Fibroblast of lung (primary cell): Measurements from ENCODE around the gene ZNF304. TPM values are rescaled to one million over a fixed set of nuclear protein-coding genes. Genes with fewer than 3 reads are reported as not detected.

Source experiments
- DNase-seq, 2 donors: peaks; one replicate each; pipeline versions ENCODE4 v3.0.0 to v3.0.0-alpha.2; 2010; ENCODE audit warnings: low read depth in 2 of 2
- H2AFZ ChIP-seq: 2 replicates; pipeline ENCODE4 v1.5.1; 2012; ENCODE audit warnings: low read length, control low read depth, inconsistent platforms
- H3K27ac ChIP-seq: 2 replicates; pipeline ENCODE4 v1.5.1; 2011; ENCODE audit warnings: low read length, control low read depth; ENCODE audit not compliant: insufficient read depth
- H3K27me3 ChIP-seq: 2 replicates; pipeline ENCODE4 v1.5.1; 2011; ENCODE audit warnings: mild to moderate bottlenecking, low read length; ENCODE audit not compliant: control insufficient read depth, insufficient read depth
- H3K36me3 ChIP-seq: 2 replicates; pipeline ENCODE4 v1.5.1; 2011; ENCODE audit warnings: low read length; ENCODE audit not compliant: control insufficient read depth, insufficient read depth
- H3K4me1 ChIP-seq: 2 replicates; pipeline ENCODE4 v1.5.1; 2011; ENCODE audit warnings: low read length; ENCODE audit not compliant: control insufficient read depth, insufficient read depth; ENCODE audit errors: extremely low read depth
- H3K4me2 ChIP-seq: 2 replicates; pipeline ENCODE4 v1.5.1; 2011; ENCODE audit warnings: low read length, control low read depth; ENCODE audit not compliant: insufficient read depth; ENCODE audit errors: extremely low read depth
- H3K4me3 ChIP-seq, 4 experiments: fragments of 200-600 bp in 1 of 4; sonication (generic) in 1 of 4; replicated peaks in 1 of 4; 2 replicates each; pipeline ENCODE4 v1.5.1; 2011 to 2016; ENCODE audit warnings: low read length in 4 of 4, low read depth in 3 of 4, mild to moderate bottlenecking in 3 of 4, control low read depth in 2 of 4, inconsistent platforms in 1 of 4, mixed read lengths in 1 of 4; ENCODE audit not compliant: insufficient read depth in 1 of 4; ENCODE audit errors: control extremely low read depth in 1 of 4
- H3K79me2 ChIP-seq: 2 replicates; pipeline ENCODE4 v1.5.1; 2012; ENCODE audit warnings: mild to moderate bottlenecking, low read length, inconsistent platforms; ENCODE audit not compliant: control insufficient read depth, insufficient read depth
- H3K9ac ChIP-seq: 2 replicates; pipeline ENCODE4 v1.5.1; 2011; ENCODE audit warnings: mild to moderate bottlenecking, low read length, control low read depth; ENCODE audit not compliant: insufficient read depth
- H3K9me3 ChIP-seq: 2 replicates; pipeline ENCODE4 v1.5.1; 2012; ENCODE audit warnings: low read depth, low read length; ENCODE audit not compliant: control insufficient read depth, insufficient read depth
- H4K20me1 ChIP-seq: 2 replicates; pipeline ENCODE4 v1.5.1; 2011; ENCODE audit warnings: low read length; ENCODE audit not compliant: control insufficient read depth, insufficient read depth; ENCODE audit errors: extremely low read depth
- CTCF ChIP-seq, 2 donors: IDR thresholded peaks in 1 of 2; conservative IDR thresholded peaks in 1 of 2; 1 replicate in 1 of 2; 2 replicates in 1 of 2; pipeline ENCODE4 v1.5.1; 2011 to 2012; ENCODE audit warnings: low read length in 2 of 2, control low read depth in 1 of 2, inconsistent platforms in 1 of 2, low read depth in 1 of 2, mild to moderate bottlenecking in 1 of 2
- EZH2 ChIP-seq: IDR thresholded peaks from 2 replicates; pipeline ENCODE4 v1.5.1; 2012; ENCODE audit warnings: low read length, control low read depth, mild to moderate bottlenecking; ENCODE audit errors: missing control alignments
- polyA plus RNA-seq, 2 donors: library from polyadenylated mRNA; depleted of rRNA in 1 of 2; stranded (reverse) in 1 of 2; unstranded in 1 of 2; fragments of >200 nt; gene quantifications; 2 replicates each; pipeline ENCODE4 v1.2.1, GENCODE V29; 2011 to 2012; ENCODE audit warnings: missing spikeins in 1 of 2
- total RNA-seq: library from RNA; depleted of rRNA; stranded (reverse); fragments of >200 nt; gene quantifications from 2 replicates; pipeline ENCODE4 v1.2.1, GENCODE V29; 2014

The ZNF304 gene
- total and polyA plus RNA-seq, 2 donors (not counting 1 experiment from before 2014, with no cell fraction given): 7.3 to 13.7 TPM

- Histone ChIP-seq H3K9ac (no peak overlapping the region), H3K4me3 (no peak overlapping the region), H3K4me1 (no peaks in the 10 kb centered on the region), H3K79me2 (peaks cover 28% of the 10 kb centered on the region), H2AFZ (no peak overlapping the region), H3K36me3 (peaks cover 13% of the 10 kb centered on the region), H3K4me2 (no peak overlapping the region), H3K27ac (no peak overlapping the region), H3K27me3 (no peaks in the 10 kb centered on the region), H4K20me1 (no peaks in the 10 kb centered on the region), H3K9me3 (no peaks in the 10 kb centered on the region)
- no peak for TF ChIP-seq EZH2
- no peak for TF ChIP-seq CTCF (conservative IDR thresholded peaks at IDR 0.05 in 1 of 2, IDR thresholded peaks at IDR 0.05 in 1 of 2; ENCODE audit: low read depth in 1 of 2, low read length in 2 of 2)
- DNase-seq: no peak
Observed at GRCh38 chr19:57324992-57325391, 26.1 kb upstream of the ZNF304 start.

- Histone ChIP-seq H3K4me2 (no peak overlapping the region), H3K27me3 (no peaks in the 10 kb centered on the region), H3K9ac (no peak overlapping the region), H3K79me2 (peaks cover 3% of the 10 kb centered on the region), H3K36me3 (peaks cover 13% of the 10 kb centered on the region), H4K20me1 (no peaks in the 10 kb centered on the region), H3K4me1 (no peaks in the 10 kb centered on the region), H2AFZ (no peak overlapping the region), H3K4me3 (no peak overlapping the region), H3K9me3 (no peaks in the 10 kb centered on the region), H3K27ac (no peak overlapping the region)
- TF ChIP-seq EZH2: no peak
- no peak for TF ChIP-seq CTCF (conservative IDR thresholded peaks at IDR 0.05 in 1 of 2, IDR thresholded peaks at IDR 0.05 in 1 of 2; ENCODE audit: low read depth in 1 of 2, low read length in 2 of 2)
- DNase-seq: no peak
Observed at GRCh38 chr19:57327993-57328392, 23.1 kb upstream of the ZNF304 start.

GRCh38 chr19:57334191-57334590 lies 16.9 kb upstream of the ZNF304 start:
- H3K4me1 ChIP-seq: no peaks in the 10 kb centered on the region
- H3K9ac ChIP-seq: no peak overlapping the region
- H4K20me1 ChIP-seq: no peaks in the 10 kb centered on the region
- no peak overlapping the region for H3K4me3 ChIP-seq
- H3K9me3 ChIP-seq: no peaks in the 10 kb centered on the region
- H3K36me3 ChIP-seq: peaks cover 1% of the 10 kb centered on the region
- H3K27me3 ChIP-seq: no peaks in the 10 kb centered on the region
- no peak overlapping the region for H2AFZ ChIP-seq
- H3K79me2 ChIP-seq: no peaks in the 10 kb centered on the region
- peak in 1 of 2 donors; percentile 26 for DNase-seq
- TF ChIP-seq EZH2 (no peak), CTCF (conservative IDR thresholded peaks at IDR 0.05 in 1 of 2, IDR thresholded peaks at IDR 0.05 in 1 of 2; ENCODE audit: low read depth in 1 of 2, low read length in 2 of 2) (no peak)
- H3K27ac ChIP-seq: no peak overlapping the region
- no peak overlapping the region for H3K4me2 ChIP-seq
